Hypothalamus (tissue), 51 donors: Measurements from ENCODE around the gene ASPG.

Experiments used
- DNase-seq, 51 donors: peaks; one replicate each; lab custom pipeline; 2025; lab: John Stamatoyannopoulos, UW

ASPG gene

GRCh38 chr14:104103061-104103445 is 17.6 kb downstream of the ASPG start:
- no peak for DNase-seq

GRCh38 chr14:104103446-104104075 is 18.1 kb downstream of the ASPG start:
- no peak for DNase-seq

- no peak for DNase-seq
These were observed 18.8 kb downstream of the ASPG start for GRCh38 chr14:104104076-104104901.

GRCh38 chr14:104105071-104105821 is 19.7 kb downstream of the ASPG start:
- DNase-seq = no peak

GRCh38 chr14:104105822-104106470 is 20.4 kb downstream of the ASPG start:
- DNase-seq = no peak

- DNase-seq = no peak
These were observed 21.0 kb downstream of the ASPG start for GRCh38 chr14:104106471-104106991.

- DNase-seq = no peak
These were observed 21.6 kb downstream of the ASPG start for GRCh38 chr14:104107101-104107581.

GRCh38 chr14:104107611-104108569 is 22.4 kb downstream of the ASPG start:
- DNase-seq = peak in 2 of 51 donors; percentile 12 to 35

- DNase-seq = no peak
These were observed 23.4 kb downstream of the ASPG start for GRCh38 chr14:104108570-104109541.

GRCh38 chr14:104109731-104110361 is 24.3 kb downstream of the ASPG start:
- DNase-seq = no peak

GRCh38 chr14:104110491-104111209 is 25.1 kb downstream of the ASPG start:
- DNase-seq = no peak

GRCh38 chr14:104111301-104112112 is 26.0 kb downstream of the ASPG start:
- DNase-seq = no peak

- no peak for DNase-seq
These were observed 26.6 kb downstream of the ASPG start for GRCh38 chr14:104112113-104112505.

GRCh38 chr14:104112609-104113571 is 27.4 kb downstream of the ASPG start:
- no peak for DNase-seq
